Thyroid gland (tissue), 4 donors: ENCODE data around the gene HECW1.

Source experiments
- POLR2A ChIP-seq, 2 donors: fragments of 450-650 bp; IDR thresholded peaks; one replicate each; pipeline ENCODE4 v1.6.1; 2017; ENCODE audit warnings: antibody characterized with exemption in 2 of 2, mild to moderate bottlenecking in 2 of 2, moderate library complexity in 1 of 2
- TF ChIP-seq, protein P1 (sequence below), 6 experiments: fragments of 200-600 bp in 3 of 6; fragments of 450-650 bp in 3 of 6; sonication (generic) in 3 of 6; IDR thresholded peaks; one replicate each; pipeline ENCODE4 v1.5.1; 2016 to 2019; ENCODE audit warnings: antibody characterized with exemption in 6 of 6, mild to moderate bottlenecking in 2 of 6, inconsistent platforms in 1 of 6, moderate library complexity in 1 of 6

DNA sequence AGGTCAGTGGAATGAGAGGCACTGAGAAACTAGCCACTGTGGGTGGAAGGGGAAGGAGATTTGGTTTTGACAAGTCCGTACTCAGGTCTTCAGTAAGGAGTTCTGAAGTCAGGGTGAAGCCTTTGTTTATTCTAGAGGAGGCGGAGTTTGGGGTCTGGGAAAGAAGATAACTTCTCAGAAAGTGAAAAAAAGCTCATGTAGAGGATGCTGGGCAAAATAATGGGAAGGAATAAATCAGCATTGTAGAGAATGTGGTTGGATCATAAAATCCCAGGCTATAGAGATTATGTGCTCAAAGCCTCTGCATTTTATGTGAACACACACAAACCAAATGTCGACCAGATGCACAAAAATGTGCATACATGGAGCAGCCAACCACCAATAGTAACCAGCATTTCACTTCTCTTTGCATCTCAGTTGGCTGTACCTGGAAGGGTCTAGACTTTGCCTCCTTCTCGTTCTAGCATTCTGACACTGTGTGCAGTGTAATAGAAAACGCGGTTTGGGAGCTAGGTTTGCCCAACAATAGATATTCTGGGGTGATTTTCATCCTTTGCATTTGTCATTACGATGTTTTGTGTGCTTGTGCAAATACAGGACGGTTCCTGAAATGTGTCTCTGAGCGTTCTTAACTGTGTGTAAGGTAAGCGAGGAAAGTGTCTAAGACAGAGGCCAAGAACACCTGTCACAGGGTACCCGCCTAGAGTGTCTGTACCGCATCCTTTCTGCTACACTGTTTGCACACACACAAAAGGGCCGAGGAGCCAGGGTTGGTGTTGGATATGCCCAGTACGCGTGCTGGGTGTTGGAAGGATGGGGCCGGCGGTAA lies 603 bp upstream of the HECW1 start:
- TF ChIP-seq, protein P1, sequence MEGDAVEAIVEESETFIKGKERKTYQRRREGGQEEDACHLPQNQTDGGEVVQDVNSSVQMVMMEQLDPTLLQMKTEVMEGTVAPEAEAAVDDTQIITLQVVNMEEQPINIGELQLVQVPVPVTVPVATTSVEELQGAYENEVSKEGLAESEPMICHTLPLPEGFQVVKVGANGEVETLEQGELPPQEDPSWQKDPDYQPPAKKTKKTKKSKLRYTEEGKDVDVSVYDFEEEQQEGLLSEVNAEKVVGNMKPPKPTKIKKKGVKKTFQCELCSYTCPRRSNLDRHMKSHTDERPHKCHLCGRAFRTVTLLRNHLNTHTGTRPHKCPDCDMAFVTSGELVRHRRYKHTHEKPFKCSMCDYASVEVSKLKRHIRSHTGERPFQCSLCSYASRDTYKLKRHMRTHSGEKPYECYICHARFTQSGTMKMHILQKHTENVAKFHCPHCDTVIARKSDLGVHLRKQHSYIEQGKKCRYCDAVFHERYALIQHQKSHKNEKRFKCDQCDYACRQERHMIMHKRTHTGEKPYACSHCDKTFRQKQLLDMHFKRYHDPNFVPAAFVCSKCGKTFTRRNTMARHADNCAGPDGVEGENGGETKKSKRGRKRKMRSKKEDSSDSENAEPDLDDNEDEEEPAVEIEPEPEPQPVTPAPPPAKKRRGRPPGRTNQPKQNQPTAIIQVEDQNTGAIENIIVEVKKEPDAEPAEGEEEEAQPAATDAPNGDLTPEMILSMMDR (IDR thresholded peaks at IDR 0.05) = no peak
- TF ChIP-seq POLR2A (IDR thresholded peaks at IDR 0.05) = no peak
